NCI-H1694 (cell line): Measurements from ENCODE around the gene HSPB3.
"Not testable (repeated sequence)": the region's sequence is repeated elsewhere in the genome, so short reads cannot be mapped to it uniquely, and the experiment has no call there.

Source experiments
- DNase-seq: peaks from one replicate; lab custom pipeline; 2025; lab: John Stamatoyannopoulos, UW

HSPB3 gene

GRCh38 chr5:54457094-54457862 lies 1.8 kb downstream of the HSPB3 start:
- no peak for DNase-seq

GRCh38 chr5:54458221-54458620 lies 2.7 kb downstream of the HSPB3 start:
- no peak for DNase-seq

GRCh38 chr5:54460181-54460919 lies 4.9 kb downstream of the HSPB3 start:
- no peak for DNase-seq

GRCh38 chr5:54462281-54462680 lies 6.8 kb downstream of the HSPB3 start:
- no peak for DNase-seq

GRCh38 chr5:54463713-54464112 lies 8.2 kb downstream of the HSPB3 start:
- no peak for DNase-seq

GRCh38 chr5:54469622-54470021 lies 14.1 kb downstream of the HSPB3 start:
- no peak for DNase-seq

- DNase-seq = no peak
Measured at GRCh38 chr5:54470128-54470527, 14.6 kb downstream of the HSPB3 start.

GRCh38 chr5:54470677-54471076 lies 15.2 kb downstream of the HSPB3 start:
- no peak for DNase-seq

- no peak for DNase-seq
Measured at GRCh38 chr5:54471398-54471797, 15.9 kb downstream of the HSPB3 start.

- no peak for DNase-seq
Measured at GRCh38 chr5:54476682-54477081, 21.2 kb downstream of the HSPB3 start.

GRCh38 chr5:54477941-54478478 lies 22.5 kb downstream of the HSPB3 start:
- no peak for DNase-seq

- DNase-seq = no peak
Measured at GRCh38 chr5:54480296-54480695, 24.8 kb downstream of the HSPB3 start.

GRCh38 chr5:54484219-54484894 lies 28.9 kb downstream of the HSPB3 start:
- no peak for DNase-seq

GRCh38 chr5:54485659-54486058 lies 30.2 kb downstream of the HSPB3 start:
- DNase-seq = not testable (repeated sequence)

- DNase-seq = not testable (repeated sequence)
Measured at GRCh38 chr5:54489648-54489979, 34.1 kb downstream of the HSPB3 start.

- DNase-seq = no peak
Measured at GRCh38 chr5:54491326-54491725, 35.8 kb downstream of the HSPB3 start.

GRCh38 chr5:54492178-54492577 lies 36.7 kb downstream of the HSPB3 start:
- DNase-seq = no peak

GRCh38 chr5:54495027-54495426 lies 39.5 kb downstream of the HSPB3 start:
- DNase-seq = no peak
